Activated CD4-positive, alpha-beta memory T cell treated with anti-CD3 and anti-CD28 coated beads for 36 hours (primary cell): ENCODE results near the gene RASA4B. TPM values are rescaled to one million over a fixed set of nuclear protein-coding genes. Genes with fewer than 3 reads are reported as not detected.
"Not testable (repeated sequence)": the region's sequence is repeated elsewhere in the genome, so short reads cannot be mapped to it uniquely, and the experiment has no call there.

Experiments
- CTCF ChIA-PET: fragments of 350-600 bp; sonication (Branson Sonifier 250); formaldehyde crosslinking; loops from one replicate; lab custom pipeline; 2021; ENCODE audit warnings: antibody characterized with exemption, inconsistent platforms; lab: Charles Lee
- POLR2A ChIA-PET: fragments of 350-600 bp; sonication (Branson Sonifier 250); formaldehyde crosslinking; loops from one replicate; lab custom pipeline; 2021; ENCODE audit warnings: antibody characterized with exemption; lab: Charles Lee
- DNase-seq: peaks from one replicate; pipeline ENCODE4 v3.0.0-alpha.2; 2020
- H3K27ac Mint-ChIP-seq: one replicate; pipeline ENCODE4 v1.8.0; 2021; ENCODE audit warnings: mixed read lengths
- H3K27me3 Mint-ChIP-seq: one replicate; pipeline ENCODE4 v1.8.0; 2021; ENCODE audit warnings: mixed read lengths
- H3K36me3 Mint-ChIP-seq: one replicate; pipeline ENCODE4 v1.8.0; 2021; ENCODE audit warnings: mixed read lengths
- H3K4me1 Mint-ChIP-seq: one replicate; pipeline ENCODE4 v1.8.0; 2021; ENCODE audit warnings: low read depth, mixed read lengths
- H3K4me3 Mint-ChIP-seq: one replicate; pipeline ENCODE4 v1.8.0; 2021; ENCODE audit warnings: mild to moderate bottlenecking, mixed read lengths
- H3K9me3 Mint-ChIP-seq: one replicate; pipeline ENCODE4 v1.8.0; 2021; ENCODE audit warnings: mixed read lengths
- intact Hi-C: fragments of 100-400 bp; cut with micrococcal nuclease; formaldehyde crosslinking; loops from one replicate; pipeline ENCODE4 v1.15.1; 2023
- total RNA-seq, 2 experiments: library from RNA; stranded (reverse); gene quantifications; one replicate each; pipeline ENCODE4 v1.2.3, GENCODE V29; 2021

Gene RASA4B
- total RNA-seq, 2 experiments from 2014 or later = 10.2 to 10.4 TPM

- not testable (repeated sequence) for H3K9me3 Mint-ChIP-seq, DNase-seq
These were observed 12.0 kb downstream of the RASA4B start for GRCh38 chr7:102505298-102506185.

GRCh38 chr7:102503141-102503540 is 14.4 kb downstream of the RASA4B start:
- DNase-seq, H3K4me3 Mint-ChIP-seq, H3K9me3 Mint-ChIP-seq, intact Hi-C loops, H3K36me3 Mint-ChIP-seq, H3K4me1 Mint-ChIP-seq, H3K27me3 Mint-ChIP-seq, POLR2A ChIA-PET, H3K27ac Mint-ChIP-seq, CTCF ChIA-PET: not testable (repeated sequence)

More at GRCh38 chr7:102505298-102506185, 12.0 kb downstream of the RASA4B start:
- H3K36me3 Mint-ChIP-seq, POLR2A ChIA-PET, H3K4me1 Mint-ChIP-seq, H3K4me3 Mint-ChIP-seq, intact Hi-C loops, H3K27ac Mint-ChIP-seq, CTCF ChIA-PET, H3K27me3 Mint-ChIP-seq: not testable (repeated sequence)

GRCh38 chr7:102498321-102498720 is 19.3 kb downstream of the RASA4B start:
- H3K9me3 Mint-ChIP-seq, H3K4me3 Mint-ChIP-seq, H3K36me3 Mint-ChIP-seq, H3K27ac Mint-ChIP-seq, POLR2A ChIA-PET, DNase-seq, CTCF ChIA-PET, H3K27me3 Mint-ChIP-seq, H3K4me1 Mint-ChIP-seq, intact Hi-C loops: not testable (repeated sequence)

- H3K27ac Mint-ChIP-seq, H3K36me3 Mint-ChIP-seq, H3K9me3 Mint-ChIP-seq, H3K4me1 Mint-ChIP-seq, H3K27me3 Mint-ChIP-seq, DNase-seq, CTCF ChIA-PET, H3K4me3 Mint-ChIP-seq, POLR2A ChIA-PET, intact Hi-C loops: not testable (repeated sequence)
These were observed 20.3 kb downstream of the RASA4B start for GRCh38 chr7:102497308-102497707.

- H3K4me3 Mint-ChIP-seq, DNase-seq, H3K9me3 Mint-ChIP-seq, H3K4me1 Mint-ChIP-seq, CTCF ChIA-PET, H3K27me3 Mint-ChIP-seq, intact Hi-C loops, POLR2A ChIA-PET, H3K36me3 Mint-ChIP-seq, H3K27ac Mint-ChIP-seq: not testable (repeated sequence)
These were observed 20.7 kb downstream of the RASA4B start for GRCh38 chr7:102496861-102497260.

GRCh38 chr7:102494473-102495149 is 23.0 kb downstream of the RASA4B start:
- intact Hi-C loops, POLR2A ChIA-PET, H3K27me3 Mint-ChIP-seq, H3K36me3 Mint-ChIP-seq, H3K4me3 Mint-ChIP-seq, DNase-seq, H3K9me3 Mint-ChIP-seq, H3K27ac Mint-ChIP-seq, H3K4me1 Mint-ChIP-seq, CTCF ChIA-PET: not testable (repeated sequence)

GRCh38 chr7:102494026-102494425 is 23.6 kb downstream of the RASA4B start:
- H3K27ac Mint-ChIP-seq, H3K9me3 Mint-ChIP-seq, H3K4me1 Mint-ChIP-seq, intact Hi-C loops, H3K27me3 Mint-ChIP-seq, H3K36me3 Mint-ChIP-seq, H3K4me3 Mint-ChIP-seq, POLR2A ChIA-PET, CTCF ChIA-PET: not testable (repeated sequence)
- peak; percentile 20 for DNase-seq

- H3K36me3 Mint-ChIP-seq, H3K27me3 Mint-ChIP-seq, intact Hi-C loops: not testable (repeated sequence)
These were observed 24.2 kb downstream of the RASA4B start for GRCh38 chr7:102493220-102493935.

GRCh38 chr7:102490529-102491075 is 27.0 kb downstream of the RASA4B start:
- H3K27me3 Mint-ChIP-seq, H3K4me1 Mint-ChIP-seq, intact Hi-C loops, H3K4me3 Mint-ChIP-seq, POLR2A ChIA-PET, H3K36me3 Mint-ChIP-seq, H3K9me3 Mint-ChIP-seq, CTCF ChIA-PET, H3K27ac Mint-ChIP-seq: not testable (repeated sequence)
- peak; percentile 47 for DNase-seq

More at GRCh38 chr7:102493220-102493935, 24.2 kb downstream of the RASA4B start:
- H3K4me3 Mint-ChIP-seq, H3K27ac Mint-ChIP-seq, H3K4me1 Mint-ChIP-seq, POLR2A ChIA-PET, H3K9me3 Mint-ChIP-seq, CTCF ChIA-PET: not testable (repeated sequence)
- DNase-seq = peak; percentile 28

GRCh38 chr7:102484317-102484716 is 33.3 kb downstream of the RASA4B start:
- H3K27me3 Mint-ChIP-seq, CTCF ChIA-PET: not testable (repeated sequence)

GRCh38 chr7:102481962-102482361 is 35.6 kb downstream of the RASA4B start:
- H3K27ac Mint-ChIP-seq, H3K36me3 Mint-ChIP-seq, H3K27me3 Mint-ChIP-seq, CTCF ChIA-PET, intact Hi-C loops, H3K4me1 Mint-ChIP-seq, POLR2A ChIA-PET, H3K4me3 Mint-ChIP-seq, DNase-seq, H3K9me3 Mint-ChIP-seq: not testable (repeated sequence)

More at GRCh38 chr7:102484317-102484716, 33.3 kb downstream of the RASA4B start:
- H3K27ac Mint-ChIP-seq, DNase-seq, intact Hi-C loops, H3K4me1 Mint-ChIP-seq, H3K4me3 Mint-ChIP-seq, H3K9me3 Mint-ChIP-seq, POLR2A ChIA-PET, H3K36me3 Mint-ChIP-seq: not testable (repeated sequence)
